ENCODE data around the gene BRAT1. TPM values are rescaled to one million over a fixed set of nuclear protein-coding genes. Genes with fewer than 3 reads are reported as not detected.

The BRAT1 gene
- total and polyA plus RNA-seq, 2 donors (not counting 1 experiment from before 2014, with no cell fraction given) = 36.8 to 68.3 TPM

DNA sequence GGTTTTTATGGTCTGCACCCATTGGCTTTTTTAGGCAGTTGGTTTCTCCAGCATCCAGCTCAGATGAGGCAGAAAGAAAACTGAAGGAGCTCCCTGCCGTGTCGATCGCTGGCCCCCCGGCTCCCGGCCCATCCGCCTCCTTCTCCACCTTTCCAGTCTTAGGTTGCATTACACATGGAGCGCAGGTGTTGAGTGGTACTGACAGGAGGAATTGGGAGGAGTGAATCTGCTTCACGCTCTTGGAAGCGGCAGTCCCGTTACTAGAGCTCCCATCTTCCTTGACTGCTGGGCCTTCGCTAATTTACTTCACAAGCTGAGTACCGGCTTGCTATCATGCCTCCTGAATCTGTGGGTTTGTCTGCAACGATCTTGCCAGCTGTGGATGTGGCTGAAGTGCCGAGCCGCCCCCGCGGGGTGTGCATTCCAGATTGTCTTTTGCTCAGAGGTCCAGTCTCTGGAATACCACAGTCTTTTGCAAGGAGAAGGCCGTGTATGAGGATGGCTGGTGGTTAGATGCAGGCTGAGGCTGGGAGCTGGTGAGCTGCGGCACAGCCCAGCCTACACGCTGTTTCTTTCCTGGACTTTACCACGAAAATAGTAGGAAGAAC lies 20.5 kb upstream of the BRAT1 start:
- Histone ChIP-seq H3K4me3 (ENCODE audit: control extremely low read depth in 1 of 5, extremely low read depth in 1 of 5, insufficient read depth in 1 of 5, low read depth in 2 of 5, low read length in 4 of 5) (no peak overlapping the region), H3K9me3 (ENCODE audit: control extremely low read depth in 1 of 3, control insufficient read depth in 2 of 3, insufficient read depth in 1 of 3, low read length in 2 of 3) (no peaks in the 10 kb centered on the region), H3K4me2 (replicated peaks; ENCODE audit: low read depth, low read length, poor library complexity, severe bottlenecking) (no peak overlapping the region), H3K36me3 (replicated peaks in 1 of 2; ENCODE audit: control extremely low read depth in 1 of 2, control insufficient read depth in 1 of 2, extremely low read depth in 1 of 2, insufficient read depth in 2 of 2, low read length in 1 of 2) (peaks cover 0 to 2% of the 10 kb centered on the region in 2 experiments), H3K9ac (ENCODE audit: low read length) (no peak overlapping the region), H3K27ac (ENCODE audit: low read length in 2 of 2) (no peak overlapping the region), H3K27me3 (replicated peaks in 1 of 4; ENCODE audit: control extremely low read depth in 1 of 4, control insufficient read depth in 3 of 4, insufficient read depth in 4 of 4, low read length in 3 of 4) (no peaks in the 10 kb centered on the region), H3K79me2 (ENCODE audit: control insufficient read depth, insufficient read depth, low read length) (no peaks in the 10 kb centered on the region), H2AFZ (ENCODE audit: insufficient read depth, low read depth, low read length, poor library complexity, severe bottlenecking) (no peak overlapping the region), H3K4me1 (ENCODE audit: control insufficient read depth in 2 of 2, insufficient read depth in 2 of 2, low read length in 2 of 2) (peaks cover 0 to 5% of the 10 kb centered on the region in 2 donors), H4K20me1 (ENCODE audit: control insufficient read depth, insufficient read depth, low read length, poor library complexity, severe bottlenecking) (no peaks in the 10 kb centered on the region)
- Mint-ChIP-seq H3K4me3 (no peak overlapping the region), H3K27ac (no peak overlapping the region), H3K27me3 (no peaks in the 10 kb centered on the region), H3K4me1 (peaks cover 7% of the 10 kb centered on the region), H3K9me3 (ENCODE audit: insufficient read depth) (no peaks in the 10 kb centered on the region)
- ATAC-seq (ENCODE audit: low read depth) (no peak), DNase-seq (no peak)
- ChIA-PET CTCF (interaction anchor here (1.5 kb wide), 1 partner anchor 124 kb away, joined by 3 read pairs; no protein-coding TSS in a partner anchor), POLR2A (interaction anchor here (1.0 kb wide), 1 partner anchor 33 kb away, joined by 4 read pairs; no protein-coding TSS in a partner anchor)
- TF ChIP-seq EZH2 (IDR thresholded peaks at IDR 0.05; ENCODE audit: borderline replicate concordance, insufficient read depth, low read depth, low read length, poor library complexity, severe bottlenecking) = no peak
- TF ChIP-seq, protein P1, sequence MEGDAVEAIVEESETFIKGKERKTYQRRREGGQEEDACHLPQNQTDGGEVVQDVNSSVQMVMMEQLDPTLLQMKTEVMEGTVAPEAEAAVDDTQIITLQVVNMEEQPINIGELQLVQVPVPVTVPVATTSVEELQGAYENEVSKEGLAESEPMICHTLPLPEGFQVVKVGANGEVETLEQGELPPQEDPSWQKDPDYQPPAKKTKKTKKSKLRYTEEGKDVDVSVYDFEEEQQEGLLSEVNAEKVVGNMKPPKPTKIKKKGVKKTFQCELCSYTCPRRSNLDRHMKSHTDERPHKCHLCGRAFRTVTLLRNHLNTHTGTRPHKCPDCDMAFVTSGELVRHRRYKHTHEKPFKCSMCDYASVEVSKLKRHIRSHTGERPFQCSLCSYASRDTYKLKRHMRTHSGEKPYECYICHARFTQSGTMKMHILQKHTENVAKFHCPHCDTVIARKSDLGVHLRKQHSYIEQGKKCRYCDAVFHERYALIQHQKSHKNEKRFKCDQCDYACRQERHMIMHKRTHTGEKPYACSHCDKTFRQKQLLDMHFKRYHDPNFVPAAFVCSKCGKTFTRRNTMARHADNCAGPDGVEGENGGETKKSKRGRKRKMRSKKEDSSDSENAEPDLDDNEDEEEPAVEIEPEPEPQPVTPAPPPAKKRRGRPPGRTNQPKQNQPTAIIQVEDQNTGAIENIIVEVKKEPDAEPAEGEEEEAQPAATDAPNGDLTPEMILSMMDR (IDR thresholded peaks at IDR 0.05) = no peak
- intact Hi-C loops (cut with micrococcal nuclease) = no loop called here
- 97% methylated on average over 15 of the region's 21 CpGs for WGBS (ENCODE audit: insufficient coverage)

DNA sequence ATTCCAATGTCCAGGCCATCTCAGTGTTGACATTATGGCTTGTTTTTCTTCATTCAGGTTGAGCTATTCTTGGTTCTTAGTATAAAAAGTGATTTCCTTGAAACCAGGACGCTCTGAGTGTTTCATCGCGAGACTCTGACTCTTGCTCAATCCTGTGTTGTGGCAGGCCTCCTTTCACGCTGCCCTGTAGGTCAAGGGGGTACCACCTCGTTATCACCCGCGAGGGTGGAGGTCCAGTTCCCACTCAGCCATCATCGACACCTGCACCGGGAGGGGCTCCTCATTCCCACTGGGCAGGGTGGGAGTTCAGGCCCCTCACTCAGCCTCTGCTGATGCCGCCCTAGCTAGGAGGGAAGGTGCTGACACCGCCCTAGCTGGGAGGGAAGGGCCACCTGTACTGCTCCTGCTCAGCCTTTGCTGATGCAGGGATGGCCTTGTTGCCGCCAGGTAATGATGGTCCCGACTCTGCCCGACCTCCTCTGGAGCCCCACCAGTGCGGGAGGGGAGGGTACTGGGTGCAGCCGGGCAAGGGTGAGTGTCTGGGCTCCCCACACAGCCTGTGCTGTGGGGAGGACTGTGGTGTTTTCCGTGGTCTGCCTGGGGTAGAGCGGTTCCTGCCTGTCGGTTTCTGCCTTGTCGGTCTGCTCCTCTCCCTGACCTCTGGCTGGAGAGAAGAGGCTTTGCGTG lies 19.9 kb upstream of the BRAT1 start:
- CTCF ChIA-PET = interaction anchor here (0.8 to 1.5 kb wide), 2 partner anchors 106 to 123 kb away, joined by 3 read pairs; no protein-coding TSS in a partner anchor
- Histone ChIP-seq H3K4me2 (replicated peaks; ENCODE audit: low read depth, low read length, poor library complexity, severe bottlenecking) (no peak overlapping the region), H3K27me3 (replicated peaks in 1 of 4; ENCODE audit: control extremely low read depth in 1 of 4, control insufficient read depth in 3 of 4, insufficient read depth in 4 of 4, low read length in 3 of 4) (no peaks in the 10 kb centered on the region), H4K20me1 (ENCODE audit: control insufficient read depth, insufficient read depth, low read length, poor library complexity, severe bottlenecking) (no peaks in the 10 kb centered on the region), H3K9me3 (ENCODE audit: control extremely low read depth in 1 of 3, control insufficient read depth in 2 of 3, insufficient read depth in 1 of 3, low read length in 2 of 3) (no peaks in the 10 kb centered on the region), H3K4me1 (ENCODE audit: control insufficient read depth in 2 of 2, insufficient read depth in 2 of 2, low read length in 2 of 2) (peaks cover 0 to 5% of the 10 kb centered on the region in 2 donors), H3K27ac (ENCODE audit: low read length in 2 of 2) (no peak overlapping the region), H2AFZ (ENCODE audit: insufficient read depth, low read depth, low read length, poor library complexity, severe bottlenecking) (no peak overlapping the region), H3K4me3 (ENCODE audit: control extremely low read depth in 1 of 5, extremely low read depth in 1 of 5, insufficient read depth in 1 of 5, low read depth in 2 of 5, low read length in 4 of 5) (no peak overlapping the region), H3K79me2 (ENCODE audit: control insufficient read depth, insufficient read depth, low read length) (no peaks in the 10 kb centered on the region), H3K9ac (ENCODE audit: low read length) (no peak overlapping the region), H3K36me3 (replicated peaks in 1 of 2; ENCODE audit: control extremely low read depth in 1 of 2, control insufficient read depth in 1 of 2, extremely low read depth in 1 of 2, insufficient read depth in 2 of 2, low read length in 1 of 2) (peaks cover 0 to 2% of the 10 kb centered on the region in 2 experiments)
- H3K9me3 Mint-ChIP-seq (ENCODE audit: insufficient read depth) = no peaks in the 10 kb centered on the region
- intact Hi-C loops (cut with micrococcal nuclease) = no loop called here
- ATAC-seq (ENCODE audit: low read depth) (no peak), DNase-seq (no peak)
- TF ChIP-seq, protein P1 (IDR thresholded peaks at IDR 0.05) = no peak
- WGBS (ENCODE audit: insufficient coverage) = 86% methylated on average over 20 of the region's 21 CpGs
- POLR2A ChIA-PET = interaction anchor here (1.0 kb wide), 1 partner anchor 34 kb away, joined by 4 read pairs; no protein-coding TSS in a partner anchor
- H3K4me1 Mint-ChIP-seq = peaks cover 5% of the 10 kb centered on the region
- no peaks in the 10 kb centered on the region for H3K27me3 Mint-ChIP-seq
- no peak overlapping the region for H3K27ac Mint-ChIP-seq
- H3K4me3 Mint-ChIP-seq = no peak overlapping the region

Data from B cell (primary cell).